ENCODE measurements around the gene ATG4D.
A peak's percentile ranks its signal among the peaks of the same experiment; 100 is the strongest.

The ATG4D gene

DNA sequence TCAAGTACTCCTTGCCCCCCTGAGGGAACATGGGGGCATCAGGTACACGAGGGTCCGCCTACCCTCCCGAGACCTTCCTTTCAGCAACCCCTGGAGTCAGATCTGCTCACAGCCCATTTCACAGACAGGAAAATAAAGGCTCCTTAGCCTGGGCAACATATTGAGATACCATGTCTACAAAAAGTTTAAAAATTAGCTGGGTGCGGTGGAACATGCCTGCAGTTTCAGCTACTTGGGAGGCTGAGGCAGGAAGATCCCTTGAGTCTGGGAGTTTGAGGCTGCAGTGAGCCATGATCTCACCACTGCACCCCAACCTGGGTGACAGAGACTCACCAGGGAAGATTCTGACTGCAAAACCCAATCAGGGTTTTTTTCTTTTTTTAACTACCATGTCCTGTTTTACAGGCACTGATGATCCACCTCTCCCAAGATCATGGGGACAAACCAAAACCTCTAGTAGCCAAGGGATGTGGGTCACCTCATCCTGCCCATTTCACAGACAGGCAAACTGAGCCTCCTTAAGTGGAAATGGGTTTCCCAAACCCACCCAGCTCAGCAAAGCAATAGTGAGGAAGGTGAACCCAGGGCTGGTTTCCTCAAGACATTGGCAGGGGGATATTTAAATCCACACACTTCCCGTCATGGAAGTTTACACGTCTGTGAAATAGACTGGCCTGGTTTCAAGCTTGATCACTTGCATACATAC lies 31.5 kb downstream of the ATG4D start:
- ChIA-PET POLR2A (no interaction called here), CTCF (interaction anchor here (0.6 to 12.3 kb wide), 8 partner anchors 14 to 162 kb away, joined by 3 to 313 read pairs (median 4); no protein-coding TSS in a partner anchor)
- no peaks in the 10 kb centered on the region for H3K36me3 ChIP-seq (ENCODE audit: control insufficient read depth in 4 of 4, insufficient read depth in 4 of 4, low read length in 3 of 4)
- H3K27me3 ChIP-seq (replicated peaks in 2 of 5; ENCODE audit: control insufficient read depth in 4 of 5, insufficient read depth in 5 of 5, low read length in 4 of 5), result no peaks in the 10 kb centered on the region
- peaks cover 0 to 8% (median 4%) of the 10 kb centered on the region in 4 experiments for H3K4me1 ChIP-seq (ENCODE audit: control extremely low read depth in 1 of 4, control insufficient read depth in 4 of 4, insufficient read depth in 4 of 4, low read length in 3 of 4)
- no peaks in the 10 kb centered on the region for H3K9me3 ChIP-seq (ENCODE audit: control extremely low read depth in 1 of 5, control insufficient read depth in 4 of 5, insufficient read depth in 2 of 5, low read depth in 1 of 5, low read length in 4 of 5)
- no peak overlapping the region for H3K4me3 ChIP-seq (ENCODE audit: control insufficient read depth in 1 of 7, extremely low read depth in 1 of 7, insufficient read depth in 4 of 7, low read depth in 2 of 7, low read length in 6 of 7)
- peak in 1 of 3 donors; percentile 27 for DNase-seq
- WGBS (ENCODE audit: insufficient coverage), result 96% methylated on average over 3 of the region's 6 CpGs
- no peak overlapping the region for H3K27ac ChIP-seq (ENCODE audit: insufficient read depth in 1 of 2, low read depth in 1 of 2, low read length in 2 of 2, poor library complexity in 1 of 2, severe bottlenecking in 2 of 2)

- CTCF ChIA-PET, result interaction anchor here (12.3 kb wide), 1 partner anchor 68 kb away, joined by 313 read pairs; no protein-coding TSS in a partner anchor
These were observed 34.2 kb downstream of the ATG4D start for GRCh38 chr19:10577951-10578350.

DNA sequence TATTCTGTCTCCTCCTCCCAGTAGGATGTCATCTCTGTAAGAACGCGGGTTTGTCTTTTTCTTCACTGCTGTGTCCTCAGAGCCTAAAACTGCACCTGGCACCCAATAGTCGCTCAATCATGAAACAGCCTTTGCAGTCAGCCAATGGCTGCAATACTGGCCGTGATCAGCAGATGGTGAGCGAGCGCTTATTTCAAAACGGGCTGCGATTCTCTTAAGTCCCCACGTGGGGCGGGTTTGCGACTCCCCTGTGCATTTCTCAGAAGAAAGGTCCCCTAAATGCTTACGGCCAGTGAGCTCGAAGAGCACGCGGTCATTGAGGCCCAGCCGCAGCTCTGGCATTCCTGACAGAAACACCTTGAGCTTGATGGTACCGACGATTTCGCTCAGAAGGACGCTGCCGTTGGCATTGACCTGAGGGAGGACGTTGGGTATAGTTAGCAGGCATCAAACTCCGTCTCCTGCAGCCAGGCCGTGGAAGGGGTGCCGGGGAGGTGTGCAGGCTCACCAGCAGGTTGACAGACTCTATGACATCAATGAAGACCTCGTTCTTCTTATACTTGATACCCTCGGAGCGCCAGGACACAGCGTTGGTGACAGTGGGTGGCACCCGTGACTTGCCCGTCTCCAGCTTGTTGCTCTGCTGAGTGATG lies 37.4 kb downstream of the ATG4D start:
- no peak overlapping the region for H3K4me3 ChIP-seq (ENCODE audit: control insufficient read depth in 1 of 7, extremely low read depth in 1 of 7, insufficient read depth in 4 of 7, low read depth in 2 of 7, low read length in 6 of 7)
- H3K9me3 ChIP-seq (ENCODE audit: control extremely low read depth in 1 of 5, control insufficient read depth in 4 of 5, insufficient read depth in 2 of 5, low read depth in 1 of 5, low read length in 4 of 5), result no peaks in the 10 kb centered on the region
- no peaks in the 10 kb centered on the region for H3K36me3 ChIP-seq (ENCODE audit: control insufficient read depth in 4 of 4, insufficient read depth in 4 of 4, low read length in 3 of 4)
- POLR2A ChIA-PET, result interaction anchor here (0.5 to 1.3 kb wide), 3 partner anchors 63 to 78 kb away, joined by 3 to 7 read pairs (median 5); no protein-coding TSS in a partner anchor
- H3K27ac ChIP-seq (ENCODE audit: insufficient read depth in 1 of 2, low read depth in 1 of 2, low read length in 2 of 2, poor library complexity in 1 of 2, severe bottlenecking in 2 of 2), result no peak overlapping the region
- 32% methylated on average over 31 of the region's 31 CpGs for WGBS (ENCODE audit: insufficient coverage)
- peak; percentile 93 to 97 (median 94) for DNase-seq
- CTCF ChIA-PET, result interaction anchor here (0.6 to 12.3 kb wide), 34 partner anchors 9 to 126 kb away, joined by 3 to 313 read pairs (median 6); partner anchors contain the start of genes KRI1, QTRT1 and SLC44A2
- peaks cover 0 to 6% (median 2%) of the 10 kb centered on the region in 4 experiments for H3K4me1 ChIP-seq (ENCODE audit: control extremely low read depth in 1 of 4, control insufficient read depth in 4 of 4, insufficient read depth in 4 of 4, low read length in 3 of 4)
- H3K27me3 ChIP-seq (replicated peaks in 2 of 5; ENCODE audit: control insufficient read depth in 4 of 5, insufficient read depth in 5 of 5, low read length in 4 of 5), result no peaks in the 10 kb centered on the region

More at GRCh38 chr19:10577951-10578350, 34.2 kb downstream of the ATG4D start:
- WGBS (ENCODE audit: insufficient coverage), result 85% methylated on average over 4 of the region's 6 CpGs
- Histone ChIP-seq H3K36me3 (ENCODE audit: control insufficient read depth in 4 of 4, insufficient read depth in 4 of 4, low read length in 3 of 4) (no peaks in the 10 kb centered on the region), H3K4me3 (ENCODE audit: control insufficient read depth in 1 of 7, extremely low read depth in 1 of 7, insufficient read depth in 4 of 7, low read depth in 2 of 7, low read length in 6 of 7) (no peak overlapping the region), H3K9me3 (ENCODE audit: control extremely low read depth in 1 of 5, control insufficient read depth in 4 of 5, insufficient read depth in 2 of 5, low read depth in 1 of 5, low read length in 4 of 5) (no peaks in the 10 kb centered on the region), H3K27me3 (replicated peaks in 2 of 5; ENCODE audit: control insufficient read depth in 4 of 5, insufficient read depth in 5 of 5, low read length in 4 of 5) (no peaks in the 10 kb centered on the region), H3K27ac (ENCODE audit: insufficient read depth in 1 of 2, low read depth in 1 of 2, low read length in 2 of 2, poor library complexity in 1 of 2, severe bottlenecking in 2 of 2) (no peak overlapping the region), H3K4me1 (ENCODE audit: control extremely low read depth in 1 of 4, control insufficient read depth in 4 of 4, insufficient read depth in 4 of 4, low read length in 3 of 4) (peaks cover 0 to 4% (median 2%) of the 10 kb centered on the region in 4 experiments)
- POLR2A ChIA-PET, result no interaction called here
- no peak for DNase-seq

DNA sequence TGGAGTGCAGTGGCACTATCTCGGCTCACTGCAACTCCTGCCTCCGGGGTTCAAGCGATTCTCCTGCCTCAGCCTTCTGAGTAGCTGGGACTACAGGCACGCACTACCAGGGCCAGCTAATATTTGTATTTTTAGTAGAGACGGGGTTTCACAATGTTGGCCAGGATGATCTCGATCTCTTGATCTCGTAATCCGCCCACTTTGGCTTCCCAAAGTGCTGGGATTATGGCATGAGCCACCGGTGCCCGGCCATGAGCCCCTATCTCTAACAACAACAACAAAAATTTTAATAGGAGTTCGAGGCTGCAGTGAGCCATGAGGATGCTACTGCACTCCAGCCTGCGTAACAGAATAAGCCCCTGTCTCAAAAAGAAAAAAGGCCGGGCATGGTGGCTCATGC lies 38.4 kb downstream of the ATG4D start:
- peaks cover 0 to 6% (median 2%) of the 10 kb centered on the region in 4 experiments for H3K4me1 ChIP-seq (ENCODE audit: control extremely low read depth in 1 of 4, control insufficient read depth in 4 of 4, insufficient read depth in 4 of 4, low read length in 3 of 4)
- H3K36me3 ChIP-seq (ENCODE audit: control insufficient read depth in 4 of 4, insufficient read depth in 4 of 4, low read length in 3 of 4), result no peaks in the 10 kb centered on the region
- no peak overlapping the region for H3K27ac ChIP-seq (ENCODE audit: insufficient read depth in 1 of 2, low read depth in 1 of 2, low read length in 2 of 2, poor library complexity in 1 of 2, severe bottlenecking in 2 of 2)
- POLR2A ChIA-PET, result interaction anchor here (1.3 kb wide), 1 partner anchor 62 kb away, joined by 7 read pairs; no protein-coding TSS in a partner anchor
- WGBS (ENCODE audit: insufficient coverage), result 98% methylated on average over 6 of the region's 13 CpGs
- H3K27me3 ChIP-seq (replicated peaks in 2 of 5; ENCODE audit: control insufficient read depth in 4 of 5, insufficient read depth in 5 of 5, low read length in 4 of 5), result peaks cover 0 to 4% (median 0%) of the 10 kb centered on the region in 5 experiments
- CTCF ChIA-PET, result interaction anchor here (0.7 to 12.3 kb wide), 24 partner anchors 8 to 125 kb away, joined by 3 to 313 read pairs (median 7); partner anchors contain the start of genes KRI1, QTRT1 and SLC44A2
- no peak for DNase-seq
- H3K4me3 ChIP-seq (ENCODE audit: control insufficient read depth in 1 of 7, extremely low read depth in 1 of 7, insufficient read depth in 4 of 7, low read depth in 2 of 7, low read length in 6 of 7), result no peak overlapping the region
- H3K9me3 ChIP-seq (ENCODE audit: control extremely low read depth in 1 of 5, control insufficient read depth in 4 of 5, insufficient read depth in 2 of 5, low read depth in 1 of 5, low read length in 4 of 5), result no peaks in the 10 kb centered on the region

DNA sequence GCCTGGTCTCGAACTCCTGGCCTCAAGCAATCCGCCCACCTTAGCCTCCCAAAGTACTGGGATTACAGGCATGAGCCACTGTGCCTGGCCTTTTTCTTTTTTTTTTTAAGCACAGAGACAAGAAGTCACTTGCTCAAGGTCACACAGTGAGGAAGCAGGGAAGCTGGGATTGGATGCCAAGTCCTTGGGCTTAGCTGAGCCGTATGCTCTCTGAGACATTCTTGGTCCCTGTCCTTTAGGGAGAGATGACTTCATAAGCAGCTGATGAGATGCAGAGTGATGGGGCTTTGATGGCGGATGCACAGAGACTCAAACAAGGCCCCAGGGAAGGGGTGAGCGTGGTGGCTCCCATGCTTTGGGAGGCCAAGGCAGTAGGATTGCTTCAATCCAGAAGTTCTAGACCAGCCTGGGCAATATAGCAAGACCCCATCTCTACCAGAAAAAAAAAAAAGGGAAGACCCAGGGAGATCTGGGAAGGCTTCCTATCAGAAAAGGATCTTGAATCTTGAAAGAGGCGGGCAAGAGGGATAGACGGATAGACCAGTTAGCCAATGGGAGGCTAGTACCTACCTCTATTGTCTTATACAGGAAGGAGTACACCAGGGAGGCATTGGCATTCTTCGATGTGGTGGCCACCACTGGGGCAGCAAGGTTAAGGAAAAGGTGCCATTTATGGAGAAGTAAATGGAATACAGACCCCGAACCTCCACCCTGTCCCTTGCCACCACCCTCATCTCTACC lies 39.5 kb downstream of the ATG4D start:
- Histone ChIP-seq H3K27ac (ENCODE audit: insufficient read depth in 1 of 2, low read depth in 1 of 2, low read length in 2 of 2, poor library complexity in 1 of 2, severe bottlenecking in 2 of 2) (no peak overlapping the region), H3K4me1 (ENCODE audit: control extremely low read depth in 1 of 4, control insufficient read depth in 4 of 4, insufficient read depth in 4 of 4, low read length in 3 of 4) (peaks cover 0 to 6% (median 3%) of the 10 kb centered on the region in 4 experiments), H3K36me3 (ENCODE audit: control insufficient read depth in 4 of 4, insufficient read depth in 4 of 4, low read length in 3 of 4) (no peaks in the 10 kb centered on the region), H3K9me3 (ENCODE audit: control extremely low read depth in 1 of 5, control insufficient read depth in 4 of 5, insufficient read depth in 2 of 5, low read depth in 1 of 5, low read length in 4 of 5) (no peaks in the 10 kb centered on the region), H3K4me3 (ENCODE audit: control insufficient read depth in 1 of 7, extremely low read depth in 1 of 7, insufficient read depth in 4 of 7, low read depth in 2 of 7, low read length in 6 of 7) (no peak overlapping the region), H3K27me3 (replicated peaks in 2 of 5; ENCODE audit: control insufficient read depth in 4 of 5, insufficient read depth in 5 of 5, low read length in 4 of 5) (peaks cover 0 to 16% (median 2%) of the 10 kb centered on the region in 5 experiments)
- CTCF ChIA-PET, result interaction anchor here (0.6 to 12.3 kb wide), 5 partner anchors 17 to 117 kb away, joined by 3 to 313 read pairs (median 9); partner anchors contain the start of gene QTRT1
- POLR2A ChIA-PET, result no interaction called here
- DNase-seq, result no peak
- WGBS (ENCODE audit: insufficient coverage), result 86% methylated on average over 6 of the region's 9 CpGs

- Histone ChIP-seq H3K27ac (ENCODE audit: insufficient read depth in 1 of 2, low read depth in 1 of 2, low read length in 2 of 2, poor library complexity in 1 of 2, severe bottlenecking in 2 of 2) (no peak overlapping the region), H3K4me1 (ENCODE audit: control extremely low read depth in 1 of 4, control insufficient read depth in 4 of 4, insufficient read depth in 4 of 4, low read length in 3 of 4) (peaks cover 0 to 2% (median 1%) of the 10 kb centered on the region in 4 experiments), H3K4me3 (ENCODE audit: control insufficient read depth in 1 of 7, extremely low read depth in 1 of 7, insufficient read depth in 4 of 7, low read depth in 2 of 7, low read length in 6 of 7) (no peak overlapping the region), H3K9me3 (ENCODE audit: control extremely low read depth in 1 of 5, control insufficient read depth in 4 of 5, insufficient read depth in 2 of 5, low read depth in 1 of 5, low read length in 4 of 5) (no peaks in the 10 kb centered on the region), H3K36me3 (ENCODE audit: control insufficient read depth in 4 of 4, insufficient read depth in 4 of 4, low read length in 3 of 4) (no peaks in the 10 kb centered on the region), H3K27me3 (replicated peaks in 2 of 5; ENCODE audit: control insufficient read depth in 4 of 5, insufficient read depth in 5 of 5, low read length in 4 of 5) (peaks cover 0 to 16% (median 2%) of the 10 kb centered on the region in 5 experiments)
- POLR2A ChIA-PET, result no interaction called here
- CTCF ChIA-PET, result interaction anchor here (0.7 to 12.3 kb wide), 4 partner anchors 13 to 60 kb away, joined by 3 to 313 read pairs (median 6); no protein-coding TSS in a partner anchor
- no peak for DNase-seq
- 98% methylated on average over 5 of the region's 6 CpGs for WGBS (ENCODE audit: insufficient coverage)
These were observed 42.7 kb downstream of the ATG4D start for GRCh38 chr19:10586396-10586795.
